Measurements from ENCODE around the gene AGFG2.
"Not testable (repeated sequence)": the region's sequence is repeated elsewhere in the genome, so short reads cannot be mapped to it uniquely, and the experiment has no call there.

Gene AGFG2, protein sequence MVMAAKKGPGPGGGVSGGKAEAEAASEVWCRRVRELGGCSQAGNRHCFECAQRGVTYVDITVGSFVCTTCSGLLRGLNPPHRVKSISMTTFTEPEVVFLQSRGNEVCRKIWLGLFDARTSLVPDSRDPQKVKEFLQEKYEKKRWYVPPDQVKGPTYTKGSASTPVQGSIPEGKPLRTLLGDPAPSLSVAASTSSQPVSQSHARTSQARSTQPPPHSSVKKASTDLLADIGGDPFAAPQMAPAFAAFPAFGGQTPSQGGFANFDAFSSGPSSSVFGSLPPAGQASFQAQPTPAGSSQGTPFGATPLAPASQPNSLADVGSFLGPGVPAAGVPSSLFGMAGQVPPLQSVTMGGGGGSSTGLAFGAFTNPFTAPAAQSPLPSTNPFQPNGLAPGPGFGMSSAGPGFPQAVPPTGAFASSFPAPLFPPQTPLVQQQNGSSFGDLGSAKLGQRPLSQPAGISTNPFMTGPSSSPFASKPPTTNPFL

DNA sequence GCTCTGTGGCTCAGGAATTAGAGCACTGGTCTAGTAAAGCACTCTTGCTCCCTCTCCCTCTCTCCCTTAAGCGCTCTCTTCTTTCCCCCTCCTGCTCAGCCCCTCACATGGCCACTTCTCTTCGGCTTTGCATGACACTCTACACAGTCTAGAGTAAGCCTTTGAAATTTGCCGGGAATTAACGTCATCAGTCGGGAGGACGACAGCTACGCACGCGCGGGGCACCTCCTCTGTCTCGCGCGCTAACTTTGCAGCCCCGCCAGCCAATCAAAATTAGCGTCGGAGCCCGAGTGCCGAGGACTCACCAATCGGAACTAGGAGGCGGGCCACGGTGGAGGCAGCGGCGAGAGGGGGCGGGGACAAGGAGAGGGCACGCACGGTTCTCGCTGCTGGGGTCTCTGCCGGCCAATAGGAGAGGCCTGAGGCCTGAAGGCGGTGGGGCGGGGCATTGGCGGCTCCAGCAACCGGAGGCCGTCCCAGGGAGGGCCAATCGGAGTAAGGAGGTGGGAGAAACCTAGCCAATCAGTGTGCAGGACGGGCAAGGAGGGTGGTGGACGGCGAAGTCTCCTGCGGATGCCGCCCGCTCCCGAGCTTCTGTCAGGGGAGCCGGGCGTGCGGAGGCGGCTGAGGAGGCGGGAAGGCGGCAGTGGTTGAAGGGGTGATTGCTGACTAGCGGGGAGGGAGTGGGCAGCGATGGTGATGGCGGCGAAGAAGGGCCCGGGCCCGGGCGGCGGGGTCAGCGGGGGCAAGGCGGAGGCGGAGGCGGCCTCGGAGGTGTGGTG is at the start of gene AGFG2:
AGFG2 (plus strand) TSS at position 550 of the 782 bp plus-strand sequence; CDS start at position 694, 144 bp downstream.
- peak within 1 kb of the TSS; percentile 68 for H3K9ac ChIP-seq (ENCODE audit: low read depth, low read length)
- no peaks in the 10 kb centered on the region for H3K9me3 ChIP-seq (ENCODE audit: control insufficient read depth, insufficient read depth, low read length)
- peaks cover 24% of the 10 kb centered on the region for H3K4me1 ChIP-seq (ENCODE audit: insufficient read depth, low read length)
- no peaks in the 10 kb centered on the region for H3K36me3 ChIP-seq (ENCODE audit: insufficient read depth, low read length)

DNA sequence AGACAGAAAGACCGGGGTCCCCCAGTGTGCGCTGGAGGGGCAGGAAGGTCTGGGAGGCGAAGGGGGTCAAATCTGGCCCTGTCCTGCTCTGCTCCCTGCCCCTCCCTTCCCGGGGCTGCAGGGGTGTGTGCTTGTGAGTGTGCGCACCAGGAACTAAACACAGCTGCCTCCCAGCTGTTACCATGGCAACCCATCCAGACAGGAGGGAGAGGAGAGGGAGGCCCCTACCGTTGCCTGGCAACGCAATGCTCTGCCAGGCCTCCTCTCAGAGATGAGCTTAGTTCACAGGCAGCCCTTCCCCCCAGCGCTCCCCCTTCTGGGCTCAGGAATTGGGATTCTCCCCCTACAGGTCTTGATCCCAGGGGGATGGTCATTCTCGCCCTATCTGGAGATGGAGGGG is 49.2 kb upstream of the AGFG2 start:
- Histone ChIP-seq H3K36me3 (ENCODE audit: insufficient read depth, low read length) (no peaks in the 10 kb centered on the region), H3K4me1 (ENCODE audit: insufficient read depth, low read length) (peaks cover 1% of the 10 kb centered on the region), H3K9me3 (ENCODE audit: control insufficient read depth, insufficient read depth, low read length) (no peaks in the 10 kb centered on the region), H3K9ac (ENCODE audit: low read depth, low read length) (no peak overlapping the region)

DNA sequence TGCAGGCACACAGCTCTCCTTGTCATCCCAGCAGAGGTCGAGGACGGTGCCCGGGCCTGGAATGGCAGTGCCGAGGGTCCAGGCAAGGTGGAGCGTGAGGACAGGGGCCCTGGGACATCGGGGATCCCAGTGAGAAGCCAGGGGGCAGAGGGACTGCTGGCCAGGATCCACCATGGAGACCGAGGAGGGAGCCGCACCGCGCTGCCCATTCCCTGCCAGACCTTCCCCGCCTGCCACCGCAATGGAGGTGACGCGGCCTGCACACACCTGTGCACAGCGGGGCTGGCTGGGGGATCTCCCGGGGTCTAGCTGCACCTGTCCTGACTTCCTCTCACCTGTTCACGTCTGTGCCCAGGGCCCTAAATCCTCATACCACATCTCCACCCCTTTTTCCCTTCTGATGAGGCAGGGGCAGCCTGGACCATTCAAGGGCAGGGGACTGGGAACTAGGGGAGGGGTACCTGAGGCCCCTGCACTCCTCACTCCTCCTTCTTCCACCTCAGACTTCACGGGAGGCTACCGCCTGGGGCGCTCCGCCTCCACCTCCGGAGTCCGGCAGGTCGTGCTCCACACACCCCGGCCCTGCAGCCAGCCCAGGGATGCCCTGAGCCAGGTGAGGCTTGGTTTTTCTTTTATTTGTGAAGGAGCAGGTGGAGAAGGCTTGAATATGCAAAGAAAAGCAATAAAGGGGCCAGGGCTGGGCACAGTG is 48.4 kb upstream of the AGFG2 start:
- no peaks in the 10 kb centered on the region for H3K9me3 ChIP-seq (ENCODE audit: control insufficient read depth, insufficient read depth, low read length)
- H3K36me3 ChIP-seq (ENCODE audit: insufficient read depth, low read length): no peaks in the 10 kb centered on the region
- H3K4me1 ChIP-seq (ENCODE audit: insufficient read depth, low read length): no peaks in the 10 kb centered on the region; the same call in 1 of the 2 replicates
- no peak overlapping the region for H3K9ac ChIP-seq (ENCODE audit: low read depth, low read length)

DNA sequence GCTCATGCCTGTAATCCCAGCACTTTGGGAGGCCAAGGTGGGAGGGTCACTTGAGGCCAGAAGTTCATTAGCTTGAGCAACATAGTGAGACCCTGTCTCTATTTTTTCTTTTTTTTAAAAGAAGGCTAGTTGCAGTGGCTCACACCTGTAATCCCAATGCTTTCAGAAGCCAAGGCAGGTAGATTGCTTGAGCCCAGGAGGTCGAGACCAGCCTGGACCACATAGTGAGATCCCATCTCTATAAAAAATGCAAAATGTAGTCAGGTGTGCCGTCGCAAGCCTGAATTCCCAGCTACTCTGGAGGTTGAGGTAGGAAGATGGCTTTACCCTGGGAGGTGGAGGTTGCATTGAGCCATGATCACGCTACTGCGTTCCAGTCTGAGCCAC is 47.8 kb upstream of the AGFG2 start:
- H3K36me3 ChIP-seq (ENCODE audit: insufficient read depth, low read length): no peaks in the 10 kb centered on the region
- H3K9me3 ChIP-seq (ENCODE audit: control insufficient read depth, insufficient read depth, low read length): no peaks in the 10 kb centered on the region
- H3K9ac ChIP-seq (ENCODE audit: low read depth, low read length): no peak overlapping the region
- no peaks in the 10 kb centered on the region; the same call in 1 of the 2 replicates for H3K4me1 ChIP-seq (ENCODE audit: insufficient read depth, low read length)

DNA sequence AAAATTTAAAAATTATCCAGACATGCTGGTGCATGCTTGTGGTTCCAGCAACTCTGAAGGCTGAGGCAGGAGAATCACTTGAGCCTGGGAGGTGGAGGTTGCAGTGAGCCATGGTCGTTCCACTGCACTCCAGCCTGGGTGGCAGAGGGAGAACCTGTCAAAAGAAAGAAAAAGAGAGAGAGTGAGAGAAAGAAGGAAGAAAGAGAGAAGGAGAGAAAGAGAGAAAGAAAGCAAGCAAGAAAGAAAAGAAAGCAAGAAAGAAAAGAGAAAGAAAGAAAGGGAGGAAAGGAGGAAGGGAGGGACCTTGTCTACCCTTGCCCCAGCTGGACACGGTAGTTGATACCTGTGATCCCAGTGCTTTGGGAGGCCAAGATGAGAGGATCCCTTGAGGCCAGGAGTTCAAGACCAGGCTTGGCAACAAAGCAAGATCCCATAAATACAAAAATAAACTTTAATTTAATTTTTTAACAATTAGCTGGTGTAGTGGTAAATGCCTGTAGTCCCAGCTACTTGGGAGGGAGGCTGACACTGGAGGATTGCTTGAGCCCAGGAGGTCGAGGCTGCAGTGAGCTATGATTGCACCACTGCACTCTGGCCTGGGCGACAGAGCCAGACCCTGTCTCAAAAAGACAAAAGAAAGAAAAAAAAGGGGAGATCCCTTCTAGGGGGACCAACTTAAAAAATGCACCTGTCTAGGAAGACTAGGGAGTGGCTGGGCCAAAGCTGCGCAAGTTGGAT is 46.1 kb upstream of the AGFG2 start:
- no peaks in the 10 kb centered on the region for H3K9me3 ChIP-seq (ENCODE audit: control insufficient read depth, insufficient read depth, low read length)
- H3K4me1 ChIP-seq (ENCODE audit: insufficient read depth, low read length): no peaks in the 10 kb centered on the region; the same call in 1 of the 2 replicates
- H3K36me3 ChIP-seq (ENCODE audit: insufficient read depth, low read length): no peaks in the 10 kb centered on the region
- peak overlapping the region; percentile 46 for H3K9ac ChIP-seq (ENCODE audit: low read depth, low read length)

DNA sequence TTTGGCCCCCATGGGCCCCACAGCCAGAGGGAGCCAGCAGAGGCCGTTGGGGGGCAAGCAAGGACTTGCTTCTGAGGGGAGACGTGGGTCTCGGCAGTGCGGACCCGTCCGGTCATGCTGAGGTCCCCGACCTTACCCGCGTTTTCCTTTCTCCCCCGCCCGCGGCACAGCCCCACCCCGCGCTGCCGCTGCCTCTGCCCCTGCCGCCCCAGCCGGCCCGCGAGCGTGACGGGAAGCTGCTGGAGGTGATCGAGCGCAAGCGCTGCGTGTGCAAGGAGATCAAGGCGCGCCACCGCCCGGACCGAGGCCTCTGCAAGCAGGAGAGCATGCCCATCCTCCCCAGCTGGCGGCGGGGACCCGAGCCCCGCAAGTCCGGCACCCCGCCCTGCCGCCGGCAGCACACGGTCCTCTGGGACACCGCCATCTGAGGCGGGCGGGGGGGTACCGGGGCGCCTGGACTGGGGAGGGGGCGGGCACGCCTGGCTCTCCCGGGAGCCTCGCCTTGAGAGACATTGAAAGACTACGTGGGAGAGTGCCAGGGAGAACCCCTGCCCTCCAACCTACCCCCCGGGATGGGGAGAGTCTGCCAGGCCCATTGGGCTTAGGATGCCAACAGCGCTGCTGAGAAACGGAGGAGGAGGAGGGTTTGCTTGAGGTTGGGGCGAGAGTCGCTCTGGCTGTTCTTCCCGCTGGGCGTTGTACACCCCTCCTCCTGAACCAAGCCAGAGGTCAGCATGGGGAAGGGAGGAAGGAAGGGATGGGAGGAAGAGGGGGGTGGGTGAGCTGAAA is 45.3 kb upstream of the AGFG2 start:
- no peaks in the 10 kb centered on the region for H3K9me3 ChIP-seq (ENCODE audit: control insufficient read depth, insufficient read depth, low read length)
- peak overlapping the region; percentile 52 for H3K9ac ChIP-seq (ENCODE audit: low read depth, low read length)
- H3K4me1 ChIP-seq (ENCODE audit: insufficient read depth, low read length): no peaks in the 10 kb centered on the region; the same call in 1 of the 2 replicates
- no peaks in the 10 kb centered on the region for H3K36me3 ChIP-seq (ENCODE audit: insufficient read depth, low read length)

DNA sequence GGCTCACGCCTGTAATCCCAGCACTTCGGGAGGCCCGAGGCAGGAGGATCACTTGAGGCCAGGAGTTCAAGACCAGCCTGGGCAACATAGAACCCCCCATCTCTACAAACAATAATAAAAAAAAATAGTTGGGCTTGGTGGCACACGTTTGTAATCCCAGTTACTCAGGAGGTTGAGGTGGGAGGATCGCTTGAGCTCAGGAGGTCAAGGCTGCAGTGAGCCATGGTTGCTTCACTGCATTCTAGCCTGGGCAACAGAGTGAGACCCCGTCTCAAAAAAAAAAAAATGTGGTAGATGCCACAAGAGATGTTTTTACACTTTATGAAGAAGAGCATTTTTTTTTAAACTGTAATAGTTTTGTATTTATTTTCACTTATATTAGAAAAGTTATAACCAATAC is 42.5 kb upstream of the AGFG2 start:
- Histone ChIP-seq H3K9me3 (ENCODE audit: control insufficient read depth, insufficient read depth, low read length) (no peaks in the 10 kb centered on the region), H3K4me1 (ENCODE audit: insufficient read depth, low read length) (no peaks in the 10 kb centered on the region; the same call in 1 of the 2 replicates), H3K36me3 (ENCODE audit: insufficient read depth, low read length) (no peaks in the 10 kb centered on the region), H3K9ac (ENCODE audit: low read depth, low read length) (no peak overlapping the region)

DNA sequence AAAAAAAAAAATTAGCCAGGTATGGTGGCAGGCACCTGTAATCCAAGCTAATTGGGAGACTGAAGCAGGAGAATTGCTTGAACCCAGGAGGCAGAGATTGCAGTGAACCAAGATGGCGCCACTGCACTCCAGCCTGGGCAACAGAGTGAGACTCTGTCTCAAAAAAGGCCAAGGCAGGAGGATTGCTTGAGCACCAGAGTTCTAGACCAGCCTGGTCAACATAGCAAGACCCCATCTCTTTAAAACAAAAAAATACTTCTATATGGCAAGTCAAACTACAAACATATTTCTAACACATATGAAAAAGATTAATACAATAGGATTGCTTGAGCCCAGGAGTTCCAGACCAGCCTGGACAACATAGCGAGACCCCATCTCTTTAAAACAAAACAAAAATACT is 38.3 kb upstream of the AGFG2 start:
- not testable (repeated sequence) for H3K4me1 ChIP-seq (ENCODE audit: insufficient read depth, low read length); H3K36me3 ChIP-seq (ENCODE audit: insufficient read depth, low read length); H3K9ac ChIP-seq (ENCODE audit: low read depth, low read length); H3K9me3 ChIP-seq (ENCODE audit: control insufficient read depth, insufficient read depth, low read length)

DNA sequence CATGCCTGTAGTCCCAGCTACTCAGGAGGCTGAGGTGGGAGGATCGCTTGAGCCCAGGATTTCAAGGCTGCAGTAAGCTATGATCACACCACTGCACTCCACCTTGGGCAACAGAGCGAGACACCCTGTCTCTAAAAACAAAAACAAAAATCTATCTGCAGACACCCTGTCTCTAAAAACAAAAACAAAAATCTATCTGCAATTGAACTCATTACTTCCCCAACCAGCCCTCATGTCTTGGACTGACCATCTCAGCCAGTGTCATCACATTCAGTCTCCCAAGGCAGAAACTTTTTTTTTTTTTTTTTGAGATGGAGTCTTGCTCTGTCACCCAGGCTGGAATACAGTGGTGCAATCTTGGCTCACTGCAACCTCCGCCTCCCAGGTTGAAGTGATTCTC is 35.0 kb upstream of the AGFG2 start:
- H3K9me3 ChIP-seq (ENCODE audit: control insufficient read depth, insufficient read depth, low read length); H3K36me3 ChIP-seq (ENCODE audit: insufficient read depth, low read length); H3K4me1 ChIP-seq (ENCODE audit: insufficient read depth, low read length); H3K9ac ChIP-seq (ENCODE audit: low read depth, low read length): not testable (repeated sequence)

DNA sequence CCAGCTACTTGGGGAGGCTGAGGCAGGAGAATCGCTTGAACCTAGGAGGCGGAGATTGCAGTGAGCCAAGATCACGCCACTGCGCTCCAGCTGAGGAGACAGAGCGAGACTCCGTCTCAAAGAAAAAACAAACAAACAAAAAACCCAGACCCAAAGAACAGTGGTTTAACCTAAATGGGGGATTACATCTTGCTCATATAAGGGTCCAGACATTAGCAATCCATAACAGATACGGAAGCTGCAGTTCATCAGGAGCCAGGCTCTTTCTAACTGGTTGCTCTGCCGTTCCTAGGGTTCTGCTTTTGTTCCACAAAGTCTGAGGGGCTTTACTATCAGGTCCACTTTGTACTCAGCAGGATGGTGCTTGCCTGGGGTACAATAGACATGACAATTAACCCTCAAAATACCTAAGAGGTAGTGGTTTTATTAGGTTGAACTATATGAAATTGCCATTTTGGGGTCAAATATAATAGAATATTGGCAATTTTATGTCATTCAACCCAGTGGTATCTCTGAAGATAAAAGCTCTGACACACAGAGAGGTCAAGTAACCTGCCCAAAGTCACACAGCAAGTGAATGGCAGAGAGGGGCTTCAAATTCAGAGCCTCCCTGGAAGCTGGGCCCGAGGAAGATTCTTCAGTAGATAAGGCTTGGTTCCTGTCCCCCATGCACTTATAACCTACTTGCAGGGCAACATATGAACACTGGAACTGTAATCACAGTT is 34.0 kb upstream of the AGFG2 start:
- H3K9ac ChIP-seq (ENCODE audit: low read depth, low read length): no peak overlapping the region
- no peaks in the 10 kb centered on the region for H3K4me1 ChIP-seq (ENCODE audit: insufficient read depth, low read length)
- H3K36me3 ChIP-seq (ENCODE audit: insufficient read depth, low read length): no peaks in the 10 kb centered on the region
- no peaks in the 10 kb centered on the region for H3K9me3 ChIP-seq (ENCODE audit: control insufficient read depth, insufficient read depth, low read length)

DNA sequence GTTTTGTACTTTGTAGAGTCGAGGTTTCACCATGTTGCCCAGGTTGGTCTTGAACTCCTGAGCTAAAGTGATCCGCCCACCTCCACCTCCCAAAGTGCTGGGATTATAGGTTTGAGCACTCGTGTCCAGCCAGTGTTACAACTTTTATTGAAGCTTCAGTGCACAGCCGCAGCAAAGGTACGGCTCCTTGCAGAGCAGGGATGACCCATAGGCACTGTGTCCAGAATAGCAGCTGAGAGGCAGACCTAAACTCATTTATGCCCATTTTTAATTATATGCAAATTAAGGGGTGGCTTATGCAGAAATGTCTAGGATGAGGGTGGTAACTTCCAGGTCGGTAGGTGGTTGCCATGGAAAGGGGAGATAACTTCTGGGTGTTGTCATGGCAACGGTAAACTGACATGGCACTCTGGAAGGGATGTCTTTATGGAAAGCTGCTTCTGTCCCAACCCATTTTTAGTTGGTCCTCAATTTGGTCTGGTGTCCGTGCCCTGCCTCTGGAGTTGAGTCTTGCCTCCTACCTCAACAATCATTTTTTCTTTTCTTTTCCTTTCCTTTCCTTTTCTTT is 32.6 kb upstream of the AGFG2 start:
- H3K9ac ChIP-seq (ENCODE audit: low read depth, low read length): no peak overlapping the region
- no peaks in the 10 kb centered on the region for H3K36me3 ChIP-seq (ENCODE audit: insufficient read depth, low read length)
- H3K4me1 ChIP-seq (ENCODE audit: insufficient read depth, low read length): no peaks in the 10 kb centered on the region

DNA sequence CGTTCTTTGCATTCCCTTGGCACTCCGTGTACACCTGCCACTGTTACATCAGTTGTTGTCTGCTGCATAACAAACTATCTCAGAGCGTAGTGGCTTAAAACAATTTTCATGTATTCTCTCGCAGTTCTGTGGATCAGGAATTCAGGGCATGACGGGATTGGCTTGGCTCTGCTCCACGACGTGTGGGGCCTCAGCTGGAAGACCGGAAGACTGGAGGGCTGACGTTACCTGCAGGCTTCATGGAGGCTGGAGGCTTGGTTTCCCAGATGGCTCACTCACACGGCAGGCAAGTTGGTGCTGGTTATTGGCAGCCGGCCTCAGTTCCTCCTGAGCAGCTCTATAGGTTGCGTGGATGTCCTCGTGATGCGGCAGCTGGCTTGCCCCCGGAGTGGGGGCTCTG is 29.8 kb upstream of the AGFG2 start:
- H3K36me3 ChIP-seq (ENCODE audit: insufficient read depth, low read length): no peaks in the 10 kb centered on the region
- H3K9ac ChIP-seq (ENCODE audit: low read depth, low read length): no peak overlapping the region
- no peaks in the 10 kb centered on the region; the same call in 1 of the 2 replicates for H3K9me3 ChIP-seq (ENCODE audit: control insufficient read depth, insufficient read depth, low read length)
- no peaks in the 10 kb centered on the region for H3K4me1 ChIP-seq (ENCODE audit: insufficient read depth, low read length)

More for the DNA sequence above, 32.6 kb upstream of the AGFG2 start:
- no peaks in the 10 kb centered on the region for H3K9me3 ChIP-seq (ENCODE audit: control insufficient read depth, insufficient read depth, low read length)

Measured in ES-I3 (cell line).